Tibial nerve (tissue), 4 donors: ENCODE measurements around the gene SLAMF8. TPM values are rescaled to one million over a fixed set of nuclear protein-coding genes. Genes with fewer than 3 reads are reported as not detected.

Experiments
- DNase-seq, 2 donors: peaks; one replicate each; pipeline ENCODE4 v3.0.0-alpha.2; 2019; ENCODE audit warnings: low spot score in 2 of 2
- H3K27ac ChIP-seq, 4 donors: fragments of 200-600 bp; sonication (generic) in 3 of 4; one replicate each; pipeline ENCODE4 v1.5.1; 2017 to 2019; ENCODE audit warnings: mild to moderate bottlenecking in 1 of 4
- H3K27me3 ChIP-seq, 2 donors: fragments of 200-600 bp; sonication (generic) in 1 of 2; one replicate each; pipeline versions ENCODE4 v1.5.1 to v1.6.0; 2017 to 2019
- H3K36me3 ChIP-seq, 3 donors: fragments of 200-600 bp; sonication (generic); one replicate each; pipeline ENCODE4 v1.5.1; 2018 to 2019
- H3K4me1 ChIP-seq, 4 donors: fragments of 200-600 bp; sonication (generic) in 3 of 4; one replicate each; pipeline ENCODE4 v1.5.1; 2017 to 2019
- H3K4me3 ChIP-seq, 4 donors: fragments of 200-600 bp; sonication (generic) in 3 of 4; one replicate each; pipeline ENCODE4 v1.5.1; 2017 to 2019; ENCODE audit warnings: mild to moderate bottlenecking in 1 of 4, moderate library complexity in 1 of 4
- H3K9me3 ChIP-seq, 4 donors: fragments of 200-600 bp; sonication (generic) in 3 of 4; one replicate each; pipeline ENCODE4 v1.5.1; 2017 to 2019
- CTCF ChIP-seq, 5 experiments: fragments of 200-600 bp in 3 of 5; fragments of 450-650 bp in 2 of 5; sonication (generic) in 3 of 5; IDR thresholded peaks; one replicate each; pipeline ENCODE4 v1.5.1; 2016 to 2019; ENCODE audit warnings: antibody characterized with exemption in 5 of 5, mild to moderate bottlenecking in 3 of 5, moderate library complexity in 2 of 5
- EP300 ChIP-seq, 2 donors: sonication (generic); formaldehyde crosslinking; IDR thresholded peaks; one replicate each; pipeline ENCODE4 v1.6.1; 2017; ENCODE audit warnings: antibody characterized with exemption in 2 of 2, mild to moderate bottlenecking in 1 of 2
- POLR2A ChIP-seq, 2 donors: fragments of 450-650 bp; IDR thresholded peaks; one replicate each; pipeline ENCODE4 v1.6.1; 2017; ENCODE audit warnings: antibody characterized with exemption in 2 of 2, mild to moderate bottlenecking in 2 of 2, moderate library complexity in 2 of 2
- WGBS, 2 donors: methylation state at CpG; one replicate each; pipeline ENCODE4 v1.1.5; 2018; 5-methylcytosine and 5-hydroxymethylcytosine counted together
- total RNA-seq, 4 donors: library from RNA; depleted of rRNA; stranded (reverse); fragments of >200 nt; gene quantifications; one replicate each; pipeline ENCODE4 v1.1.0, GENCODE V29; 2016

SLAMF8 gene
- total RNA-seq, 4 donors from 2014 or later, result 2.2 to 6.9 (median 3.7) TPM

GRCh38 chr1:159828176-159828575, 1.5 kb downstream of the SLAMF8 start:
- Histone ChIP-seq H3K27ac (no peak overlapping the region), H3K36me3 (no peaks in the 10 kb centered on the region), H3K9me3 (no peaks in the 10 kb centered on the region), H3K4me1 (peaks cover 0 to 6% (median 0%) of the 10 kb centered on the region in 4 donors), H3K4me3 (no peak overlapping the region), H3K27me3 (peaks cover 0 to 12% of the 10 kb centered on the region in 2 donors)
- 66 to 79% methylated on average over 3 of the region's 3 CpGs for WGBS, 2 donors
- no peak for DNase-seq
- TF ChIP-seq EP300 (IDR thresholded peaks at IDR 0.05) (no peak), CTCF (IDR thresholded peaks at IDR 0.05) (no peak)

- Histone ChIP-seq H3K27ac (no peak overlapping the region), H3K4me3 (no peak overlapping the region), H3K27me3 (peaks cover 0 to 6% of the 10 kb centered on the region in 2 donors), H3K36me3 (no peaks in the 10 kb centered on the region), H3K9me3 (no peaks in the 10 kb centered on the region), H3K4me1 (peaks cover 0 to 6% (median 0%) of the 10 kb centered on the region in 4 donors)
- TF ChIP-seq POLR2A (IDR thresholded peaks at IDR 0.05) (no peak), EP300 (IDR thresholded peaks at IDR 0.05) (no peak), CTCF (IDR thresholded peaks at IDR 0.05) (no peak)
- no peak for DNase-seq
- 76 to 81% methylated on average over 11 of the region's 11 CpGs for whole genome bisulfite sequencing, 2 donors
Measured at GRCh38 chr1:159828581-159829272, 2.1 kb downstream of the SLAMF8 start.

GRCh38 chr1:159829273-159829634, 2.6 kb downstream of the SLAMF8 start:
- 22 to 27% methylated on average over 3 of the region's 3 CpGs for WGBS, 2 donors
- no peak overlapping the region for H3K4me3 ChIP-seq
- TF ChIP-seq EP300 (IDR thresholded peaks at IDR 0.05) (no peak), CTCF (IDR thresholded peaks at IDR 0.05) (peak; percentile 28 to 55 (median 44))
- peak; percentile 32 to 37 for DNase-seq
- peaks cover 0 to 5% (median 0%) of the 10 kb centered on the region in 3 donors for H3K36me3 ChIP-seq
- peaks cover 0 to 6% (median 0%) of the 10 kb centered on the region in 4 donors for H3K4me1 ChIP-seq
- H3K9me3 ChIP-seq, result no peaks in the 10 kb centered on the region
- peaks cover 0 to 1% of the 10 kb centered on the region in 2 donors for H3K27me3 ChIP-seq
- H3K27ac ChIP-seq, result no peak overlapping the region

GRCh38 chr1:159829822-159830465, 3.3 kb downstream of the SLAMF8 start:
- Histone ChIP-seq H3K36me3 (peaks cover 0 to 11% (median 0%) of the 10 kb centered on the region in 3 donors), H3K4me3 (no peak overlapping the region), H3K27ac (no peak overlapping the region), H3K9me3 (no peaks in the 10 kb centered on the region), H3K4me1 (peaks cover 0 to 6% (median 0%) of the 10 kb centered on the region in 4 donors), H3K27me3 (no peaks in the 10 kb centered on the region)
- TF ChIP-seq CTCF (IDR thresholded peaks at IDR 0.05), result no peak
- 83 to 85% methylated on average over 12 to 14 of the region's 18 CpGs for WGBS, 2 donors
- DNase-seq, result no peak

GRCh38 chr1:159830722-159831121, 4.0 kb downstream of the SLAMF8 start:
- Histone ChIP-seq H3K9me3 (no peaks in the 10 kb centered on the region), H3K4me1 (peaks cover 0 to 6% (median 0%) of the 10 kb centered on the region in 4 donors), H3K36me3 (peaks cover 0 to 19% (median 0%) of the 10 kb centered on the region in 3 donors), H3K27ac (no peak overlapping the region), H3K4me3 (no peak overlapping the region), H3K27me3 (no peaks in the 10 kb centered on the region)
- TF ChIP-seq POLR2A (IDR thresholded peaks at IDR 0.05) (no peak), EP300 (IDR thresholded peaks at IDR 0.05) (no peak), CTCF (IDR thresholded peaks at IDR 0.05) (no peak)
- DNase-seq, result no peak
- WGBS, 2 donors, result 76 to 84% methylated on average over 8 of the region's 8 CpGs
